GM12878 (cell line): Measurements from ENCODE around the gene CLEC16A. TPM values are rescaled to one million over a fixed set of nuclear protein-coding genes. Genes with fewer than 3 reads are reported as not detected.

Experiments
- ATAC-seq: fragments of 200-7000 bp; cut with Tn5 transposase; 3 replicates; pipeline ENCODE4 v1.9.1; 2020; ENCODE audit warnings: mild to moderate bottlenecking, moderate library complexity
- BruUV-seq: library from RNA; stranded (reverse); fragments of 400-500 nt; replicated peaks from 2 replicates; lab custom pipeline; 2021; lab: Mats Ljungman, UMichigan
- CTCF ChIA-PET: fragments of 300-600 bp; sonication (Branson Sonifier 250); formaldehyde crosslinking; extraction: SDS; loops from one replicate; lab custom pipeline; 2021; ENCODE audit warnings: inconsistent platforms; lab: Yijun Ruan, JAX
- POLR2A ChIA-PET: fragments of 350-600 bp; formaldehyde crosslinking; extraction: SDS; loops from one replicate; lab custom pipeline; 2021; ENCODE audit warnings: inconsistent platforms; lab: Charles Lee
- RAD21 ChIA-PET: fragments of 300-600 bp; sonication (Branson Sonifier 250); formaldehyde crosslinking; loops from one replicate; lab custom pipeline; 2023; ENCODE audit warnings: antibody characterized with exemption; ENCODE audit not compliant: unreplicated experiment; lab: Charles Lee
- SMC1A ChIA-PET: fragments of 300-600 bp; sonication (Branson Sonifier 250); formaldehyde crosslinking; loops from one replicate; lab custom pipeline; 2023; ENCODE audit not compliant: unreplicated experiment, uncharacterized antibody; lab: Charles Lee
- DNase-seq: peaks from one replicate; pipeline ENCODE4 v3.0.0-alpha.2; 2011; ENCODE audit warnings: low read depth, low spot score
- FAIRE-seq: peaks from 3 replicates; lab custom pipeline; 2011; peaks lifted over from hg19 to GRCh38; lab: Jason Lieb, UNC
- H2AFZ ChIP-seq: 2 replicates; pipeline ENCODE4 v1.6.0; 2011; ENCODE audit warnings: low read depth, low read length, control low read depth; ENCODE audit not compliant: control insufficient read depth
- H3K27ac ChIP-seq: 2 replicates; pipeline ENCODE4 v1.5.1; 2011; ENCODE audit warnings: control low read depth; ENCODE audit not compliant: control insufficient read depth, insufficient read depth
- H3K27me3 ChIP-seq, 2 experiments: replicated peaks in 1 of 2; 2 replicates each; pipeline versions ENCODE4 v1.6.0 to v1.6.1; 2011; ENCODE audit warnings: low read length in 1 of 2; ENCODE audit not compliant: control insufficient read depth in 2 of 2, insufficient read depth in 2 of 2
- H3K36me3 ChIP-seq, 2 experiments: 2 replicates each; pipeline ENCODE4 v1.5.1; 2011; ENCODE audit warnings: low read length in 1 of 2; ENCODE audit not compliant: control insufficient read depth in 2 of 2, insufficient read depth in 2 of 2
- H3K4me1 ChIP-seq: 2 replicates; pipeline ENCODE4 v1.6.1; 2011; ENCODE audit warnings: mild to moderate bottlenecking, low read length, moderate library complexity, mixed read lengths; ENCODE audit not compliant: control insufficient read depth, insufficient read depth
- H3K4me2 ChIP-seq: 2 replicates; pipeline ENCODE4 v1.6.0; 2011; ENCODE audit warnings: control low read depth; ENCODE audit not compliant: control insufficient read depth, insufficient read depth
- H3K4me3 ChIP-seq: fragments of 200-600 bp; sonication (generic); 2 replicates; pipeline ENCODE4 v1.5.1; 2016
- H3K79me2 ChIP-seq: 2 replicates; pipeline ENCODE4 v1.6.0; 2011; ENCODE audit warnings: low read length; ENCODE audit not compliant: control insufficient read depth, insufficient read depth
- H3K9ac ChIP-seq: 2 replicates; pipeline ENCODE4 v1.8.0; 2011; ENCODE audit warnings: low read length, control low read depth, mixed read lengths; ENCODE audit not compliant: control insufficient read depth, insufficient read depth
- H3K9me3 ChIP-seq: replicated peaks from 3 replicates; pipeline ENCODE4 v1.5.1; 2011; ENCODE audit warnings: mild to moderate bottlenecking, low read length; ENCODE audit not compliant: control insufficient read depth, insufficient read depth
- H4K20me1 ChIP-seq: 2 replicates; pipeline ENCODE4 v1.6.0; 2011; ENCODE audit not compliant: control insufficient read depth, insufficient read depth
- CEBPB ChIP-seq, 2 experiments: fragments of 150-350 bp in 1 of 2; IDR thresholded peaks; 2 replicates each; pipeline ENCODE4 v1.6.1; 2012 to 2014; ENCODE audit warnings: low read depth in 2 of 2, low read length in 2 of 2, borderline replicate concordance in 1 of 2, inconsistent platforms in 1 of 2
- HDAC2 ChIP-seq: fragments of 200-600 bp; sonication (generic); IDR thresholded peaks from 2 replicates; pipeline ENCODE4 v1.6.1; 2017
- MEF2B ChIP-seq: fragments of 450-650 bp; IDR thresholded peaks from 2 replicates; pipeline ENCODE4 v1.6.1; 2018; ENCODE audit warnings: mild to moderate bottlenecking, moderate library complexity; ENCODE audit not compliant: partially characterized antibody, poor library complexity, severe bottlenecking
- NFYA ChIP-seq: IDR thresholded peaks from 2 replicates; pipeline ENCODE4 v1.6.1; 2011; ENCODE audit warnings: low read depth, mild to moderate bottlenecking, low read length, improper control_type of control experiment, borderline replicate concordance
- NR2F1 ChIP-seq: fragments of 450-650 bp; conservative IDR thresholded peaks from 2 replicates; pipeline ENCODE4 v1.6.1; 2017; ENCODE audit warnings: mild to moderate bottlenecking
- RFX5 ChIP-seq: IDR thresholded peaks from 2 replicates; pipeline ENCODE4 v1.6.1; 2011; ENCODE audit warnings: low read depth, low read length, improper control_type of control experiment
- WGBS: methylation state at CpG from one replicate; pipeline ENCODE4 v1.1.6; 2016; ENCODE audit warnings: low lambda C conversion rate; ENCODE audit not compliant: insufficient replicate concordance, insufficient coverage; ENCODE audit errors: missing lambda C conversion rate; 5-methylcytosine and 5-hydroxymethylcytosine counted together
- in situ Hi-C: fragments of 300-500 bp; cut with MboI; formaldehyde crosslinking; loops from 9 replicates; pipeline ENCODE4 v1.14.3; 2018; ENCODE audit warnings: mixed read lengths
- intact Hi-C: fragments of 100-400 bp; cut with micrococcal nuclease; formaldehyde crosslinking; loops from one replicate; pipeline ENCODE4 v1.14.2; 2022; ENCODE audit not compliant: unreplicated experiment
- polyA plus RNA-seq, 11 experiments: library from polyadenylated mRNA; depleted of rRNA in 4 of 11; unstranded in 6 of 11; stranded (reverse) in 5 of 11; fragments of >200 nt; fragmentation: Nextera tagmentation in 4 of 11; fragmentation: Illumina TruSeq in 1 of 11; extraction: Ambion mirVana in 4 of 11; extraction: Trizol in 1 of 11; gene quantifications; 1 replicate in 1 of 11; 2 replicates in 10 of 11; pipeline versions ENCODE4 v1.2.1 to v1.2.3, GENCODE V29; 2011 to 2016; ENCODE audit warnings: inconsistent platforms in 2 of 11, missing spikeins in 2 of 11, low read depth in 1 of 11
- total RNA-seq, 4 experiments: library from RNA; depleted of rRNA in 3 of 4; stranded (reverse); fragments of >200 nt in 3 of 4; fragmentation: Illumina TruSeq in 1 of 4; extraction: Trizol in 1 of 4; gene quantifications; 2 replicates each; pipeline versions ENCODE4 v1.2.1 to v1.2.3, GENCODE V29; 2013 to 2021
- TF ChIP-seq, protein P1 (sequence below): fragments of 450-650 bp; formaldehyde crosslinking; IDR thresholded peaks from 2 replicates; pipeline ENCODE4 v1.4.0; 2022; ENCODE audit warnings: mild to moderate bottlenecking, moderate library complexity

Gene CLEC16A
- total and polyA plus RNA-seq, 10 of the 15 experiments (the other 5 are each of a cell fraction or from before 2014, with no cell fraction given) = 1.5 to 28.8 (median 19.2) TPM

- RAD21 ChIA-PET = interaction anchor here (1.1 to 8.8 kb wide), 14 partner anchors 12 to 220 kb away, joined by 3 to 86 read pairs (median 8); partner anchors contain the start of gene SOCS1
- no peak for DNase-seq
- over 99% methylated on average over 10 of the region's 10 CpGs for WGBS
- H3K4me1 ChIP-seq = peaks cover 46% of the 10 kb centered on the region
- CTCF ChIA-PET = interaction anchor here (1.1 to 3.5 kb wide), 8 partner anchors 11 to 220 kb away, joined by 3 to 18 read pairs (median 4); partner anchors contain the start of gene SOCS1
- TF ChIP-seq NFYA (no peak), MEF2B (no peak), CEBPB (IDR thresholded peaks at IDR 0.05; ENCODE audit: borderline replicate concordance in 1 of 2, low read depth in 2 of 2, low read length in 2 of 2) (no peak), NR2F1 (no peak), HDAC2 (no peak), RFX5 (no peak)
- TF ChIP-seq, protein P1, sequence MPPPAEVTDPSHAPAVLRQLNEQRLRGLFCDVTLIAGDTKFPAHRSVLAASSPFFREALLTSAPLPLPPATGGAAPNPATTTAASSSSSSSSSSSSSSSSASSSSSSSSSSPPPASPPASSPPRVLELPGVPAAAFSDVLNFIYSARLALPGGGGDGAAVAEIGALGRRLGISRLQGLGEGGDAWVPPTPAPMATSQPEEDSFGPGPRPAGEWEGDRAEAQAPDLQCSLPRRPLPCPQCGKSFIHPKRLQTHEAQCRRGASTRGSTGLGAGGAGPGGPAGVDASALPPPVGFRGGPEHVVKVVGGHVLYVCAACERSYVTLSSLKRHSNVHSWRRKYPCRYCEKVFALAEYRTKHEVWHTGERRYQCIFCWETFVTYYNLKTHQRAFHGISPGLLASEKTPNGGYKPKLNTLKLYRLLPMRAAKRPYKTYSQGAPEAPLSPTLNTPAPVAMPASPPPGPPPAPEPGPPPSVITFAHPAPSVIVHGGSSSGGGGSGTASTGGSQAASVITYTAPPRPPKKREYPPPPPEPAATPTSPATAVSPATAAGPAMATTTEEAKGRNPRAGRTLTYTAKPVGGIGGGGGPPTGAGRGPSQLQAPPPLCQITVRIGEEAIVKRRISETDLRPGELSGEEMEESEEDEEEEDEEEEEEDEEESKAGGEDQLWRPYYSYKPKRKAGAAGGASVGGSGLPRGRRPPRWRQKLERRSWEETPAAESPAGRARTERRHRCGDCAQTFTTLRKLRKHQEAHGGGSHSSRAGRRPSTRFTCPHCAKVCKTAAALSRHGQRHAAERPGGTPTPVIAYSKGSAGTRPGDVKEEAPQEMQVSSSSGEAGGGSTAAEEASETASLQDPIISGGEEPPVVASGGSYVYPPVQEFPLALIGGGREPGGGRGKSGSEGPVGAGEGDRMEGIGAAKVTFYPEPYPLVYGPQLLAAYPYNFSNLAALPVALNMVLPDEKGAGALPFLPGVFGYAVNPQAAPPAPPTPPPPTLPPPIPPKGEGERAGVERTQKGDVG (CRISPR knock-in tag) = no peak
- TF ChIP-seq, all 136 proteins: peak for 0
- no TSS peak for BruUV-seq
- no peaks in the 10 kb centered on the region for H3K27me3 ChIP-seq
- SMC1A ChIA-PET = interaction anchor here (0.9 to 4.9 kb wide), 22 partner anchors 9 to 219 kb away, joined by 3 to 35 read pairs (median 5); partner anchors contain the start of gene SOCS1
- H3K4me2 ChIP-seq = peak overlapping the region; percentile 5; the same call in 1 of the 2 replicates
- H2AFZ ChIP-seq = no peak overlapping the region
- peak overlapping the region; percentile 81; the same call in 1 of the 2 replicates for H3K27ac ChIP-seq
- in situ Hi-C loops = no loop called here
- no peak overlapping the region for H3K4me3 ChIP-seq
- ATAC-seq = no peak
- H3K9ac ChIP-seq = 0 out of 2 replicates have a peak overlapping the region, but pooled peaks have one; percentile 3
- H3K79me2 ChIP-seq = no peaks in the 10 kb centered on the region
- H4K20me1 ChIP-seq = no peaks in the 10 kb centered on the region
- no peak for FAIRE-seq
- no peaks in the 10 kb centered on the region for H3K9me3 ChIP-seq
- POLR2A ChIA-PET = interaction anchor here (0.8 to 6.4 kb wide), 14 partner anchors 11 to 234 kb away, joined by 3 to 48 read pairs (median 6); partner anchors contain the start of gene SOCS1
- intact Hi-C loops = loop anchor here (1.0 to 5.0 kb wide), 7 partner anchors 18 to 219 kb away; no protein-coding TSS in a partner anchor
- H3K36me3 ChIP-seq = no peaks in the 10 kb centered on the region; a peak in 1 of 4 replicates
Measured at GRCh38 chr16:11183951-11184350, 239.6 kb downstream of the CLEC16A start.
